HepG2 (cell line): Measurements from ENCODE around the gene TOM1L2. TPM values are rescaled to one million over a fixed set of nuclear protein-coding genes. Genes with fewer than 3 reads are reported as not detected.

Experiments used
- AGO1 ChIP-seq: fragments of 200-400 bp; formaldehyde crosslinking; IDR thresholded peaks from 2 replicates; pipeline ENCODE4 v1.6.1; 2017; ENCODE audit warnings: mild to moderate bottlenecking, low read depth, low read length, moderate library complexity; ENCODE audit not compliant: poor library complexity, severe bottlenecking
- CENPX ChIP-seq: sonication (generic); formaldehyde crosslinking; IDR thresholded peaks from 2 replicates; pipeline ENCODE4 v1.9.0; 2021; ENCODE audit warnings: mild to moderate bottlenecking, missing genetic modification reagents, moderate library complexity
- CHCHD3 ChIP-seq: sonication (generic); formaldehyde crosslinking; IDR thresholded peaks from 2 replicates; pipeline ENCODE4 v1.8.0; 2022; ENCODE audit warnings: mild to moderate bottlenecking, missing genetic modification reagents, moderate library complexity
- ESRRA ChIP-seq: sonication (generic); formaldehyde crosslinking; IDR thresholded peaks from 2 replicates; pipeline ENCODE4 v1.5.1; 2020; ENCODE audit warnings: mild to moderate bottlenecking, low read depth, missing genetic modification reagents
- FOXA3 ChIP-seq: IDR thresholded peaks from 2 replicates; pipeline ENCODE4 v1.6.1; 2016; ENCODE audit warnings: missing genetic modification reagents, missing compliant biosample characterization
- FOXK1 ChIP-seq: sonication (generic); formaldehyde crosslinking; IDR thresholded peaks from 2 replicates; pipeline ENCODE4 v1.4.0; 2020; ENCODE audit warnings: low read depth, missing genetic modification reagents, borderline replicate concordance
- FOXO1 ChIP-seq: sonication (generic); formaldehyde crosslinking; IDR thresholded peaks from 2 replicates; pipeline ENCODE4 v1.4.0; 2020; ENCODE audit warnings: missing genetic modification reagents
- KDM5A ChIP-seq: fragments of 200-600 bp; sonication (generic); IDR thresholded peaks from 2 replicates; pipeline ENCODE4 v1.7.0; 2018; ENCODE audit warnings: antibody characterized with exemption, mild to moderate bottlenecking, low read length, borderline replicate concordance
- KDM5B ChIP-seq: sonication (generic); formaldehyde crosslinking; IDR thresholded peaks from 2 replicates; pipeline ENCODE4 v1.4.0; 2020; ENCODE audit warnings: missing genetic modification reagents, mild to moderate bottlenecking, borderline replicate concordance
- KLF13 ChIP-seq: sonication (generic); formaldehyde crosslinking; IDR thresholded peaks from 2 replicates; pipeline ENCODE4 v1.4.0; 2020; ENCODE audit warnings: mild to moderate bottlenecking, missing genetic modification reagents
- MED8 ChIP-seq: sonication (generic); formaldehyde crosslinking; IDR thresholded peaks from 2 replicates; pipeline ENCODE4 v1.8.1; 2023; ENCODE audit warnings: mild to moderate bottlenecking, missing genetic modification reagents; ENCODE audit not compliant: insufficient replicate concordance
- NAIF1 ChIP-seq: sonication (generic); formaldehyde crosslinking; IDR thresholded peaks from 2 replicates; pipeline ENCODE4 v1.5.0; 2020; ENCODE audit warnings: mild to moderate bottlenecking, missing genetic modification reagents, borderline replicate concordance
- RFXANK ChIP-seq: IDR thresholded peaks from 2 replicates; pipeline ENCODE4 v1.6.1; 2016
- SAP130 ChIP-seq: IDR thresholded peaks from 2 replicates; pipeline ENCODE4 v1.6.1; 2016; ENCODE audit warnings: low read depth
- SIN3A ChIP-seq: IDR thresholded peaks from 2 replicates; pipeline ENCODE4 v1.6.1; 2011; ENCODE audit warnings: low read depth, mild to moderate bottlenecking, control low read depth, low read length, borderline replicate concordance
- SYNCRIP ChIP-seq: fragments of 200-400 bp; formaldehyde crosslinking; IDR thresholded peaks from 2 replicates; pipeline ENCODE4 v1.6.1; 2018; ENCODE audit warnings: mild to moderate bottlenecking, low read depth, low read length; ENCODE audit not compliant: insufficient read depth
- TEAD3 ChIP-seq: optimal IDR thresholded peaks from 2 replicates; pipeline ENCODE3; 2016; ENCODE audit warnings: borderline replicate concordance
- WIZ ChIP-seq: sonication (generic); formaldehyde crosslinking; IDR thresholded peaks from 2 replicates; pipeline ENCODE4 v1.5.1; 2020; ENCODE audit warnings: mild to moderate bottlenecking, missing genetic modification reagents
- ZFP36 ChIP-seq: fragments of 150-350 bp; IDR thresholded peaks from 2 replicates; pipeline ENCODE4 v1.6.1; 2018; ENCODE audit warnings: borderline replicate concordance, low read length, low read depth; ENCODE audit not compliant: partially characterized antibody
- ZNF329 ChIP-seq: sonication (generic); formaldehyde crosslinking; IDR thresholded peaks from 2 replicates; pipeline ENCODE4 v1.9.0; 2021; ENCODE audit warnings: low read depth, mild to moderate bottlenecking, missing genetic modification reagents
- ZNF577 ChIP-seq: sonication (generic); formaldehyde crosslinking; IDR thresholded peaks from 2 replicates; pipeline ENCODE4 v1.4.0; 2020; ENCODE audit warnings: mild to moderate bottlenecking, low read depth, missing genetic modification reagents, borderline replicate concordance
- polyA plus RNA-seq, 8 experiments: library from polyadenylated mRNA; depleted of rRNA in 3 of 8; stranded (reverse) in 7 of 8; unstranded in 1 of 8; fragments of >200 nt; fragmentation: Illumina TruSeq in 4 of 8; extraction: Trizol in 4 of 8; gene quantifications; 2 replicates each; pipeline versions ENCODE4 v1.2.1 to v1.2.3, GENCODE V29; 2011 to 2016; ENCODE audit warnings: low read depth in 4 of 8, missing spikeins in 1 of 8, mixed read lengths in 1 of 8; ENCODE audit not compliant: insufficient read depth in 1 of 8
- total RNA-seq, 5 experiments: library from RNA; depleted of rRNA; stranded (reverse); fragments of >200 nt; fragmentation: Illumina TruSeq; extraction: Trizol; gene quantifications; 2 replicates each; pipeline ENCODE4 v1.2.3, GENCODE V29; 2016; ENCODE audit warnings: low read depth in 1 of 5
- TF ChIP-seq, protein P1 (sequence below), 2 experiments: sonication (generic) in 1 of 2; formaldehyde crosslinking in 1 of 2; IDR thresholded peaks; 2 replicates each; pipeline versions ENCODE4 v1.4.0 to v1.6.1; 2016 to 2020; ENCODE audit warnings: borderline replicate concordance in 1 of 2, low read depth in 1 of 2, mild to moderate bottlenecking in 1 of 2, missing genetic modification reagents in 1 of 2
- TF ChIP-seq, protein P2 (sequence below): sonication (generic); formaldehyde crosslinking; IDR thresholded peaks from 2 replicates; pipeline ENCODE4 v1.4.0; 2020; ENCODE audit warnings: missing genetic modification reagents, borderline replicate concordance
- TF ChIP-seq, protein P3 (sequence below): sonication (generic); formaldehyde crosslinking; IDR thresholded peaks from 2 replicates; pipeline ENCODE4 v1.4.0; 2020; ENCODE audit warnings: mild to moderate bottlenecking, missing genetic modification reagents

TOM1L2 gene
- total and polyA plus RNA-seq, 2 of the 13 experiments (the other 11 are each of a cell fraction or from before 2014, with no cell fraction given) = 4.7 to 7.4 TPM

DNA sequence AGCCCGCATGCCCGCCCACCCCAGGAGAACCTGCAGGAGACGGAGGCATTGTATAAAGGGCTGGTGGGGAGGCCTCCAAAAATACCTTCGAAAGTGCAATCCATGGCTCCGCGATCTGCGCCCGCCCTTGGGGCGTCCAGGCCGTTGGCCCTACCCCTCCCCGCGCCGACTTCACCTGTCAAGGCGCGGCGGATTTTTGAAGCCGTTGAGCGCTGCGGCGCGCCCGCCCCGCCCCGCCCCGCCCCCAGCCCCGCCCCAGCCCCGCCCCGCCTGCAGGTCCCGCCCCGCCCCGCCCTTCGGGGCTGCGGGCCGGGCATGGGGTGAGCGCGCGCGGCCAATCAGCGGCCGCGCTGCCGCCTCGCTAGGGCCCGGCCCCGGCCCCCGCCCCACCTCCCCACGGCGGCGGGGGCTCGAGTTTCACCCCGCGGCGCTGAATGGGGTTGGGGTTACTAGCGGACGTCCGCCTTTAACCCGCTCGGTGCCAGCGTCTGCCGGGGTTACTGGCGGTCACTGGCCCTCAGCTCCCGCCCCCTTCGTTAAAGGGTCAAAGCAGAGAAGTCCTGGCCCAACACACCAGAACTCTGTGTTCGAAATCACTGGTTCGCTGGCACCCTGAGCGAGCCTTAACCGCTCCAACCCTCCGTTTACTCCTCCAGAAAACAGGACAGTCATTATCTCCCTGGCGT lies 148.6 kb downstream of the TOM1L2 start (continued):
- TF ChIP-seq, protein P1, sequence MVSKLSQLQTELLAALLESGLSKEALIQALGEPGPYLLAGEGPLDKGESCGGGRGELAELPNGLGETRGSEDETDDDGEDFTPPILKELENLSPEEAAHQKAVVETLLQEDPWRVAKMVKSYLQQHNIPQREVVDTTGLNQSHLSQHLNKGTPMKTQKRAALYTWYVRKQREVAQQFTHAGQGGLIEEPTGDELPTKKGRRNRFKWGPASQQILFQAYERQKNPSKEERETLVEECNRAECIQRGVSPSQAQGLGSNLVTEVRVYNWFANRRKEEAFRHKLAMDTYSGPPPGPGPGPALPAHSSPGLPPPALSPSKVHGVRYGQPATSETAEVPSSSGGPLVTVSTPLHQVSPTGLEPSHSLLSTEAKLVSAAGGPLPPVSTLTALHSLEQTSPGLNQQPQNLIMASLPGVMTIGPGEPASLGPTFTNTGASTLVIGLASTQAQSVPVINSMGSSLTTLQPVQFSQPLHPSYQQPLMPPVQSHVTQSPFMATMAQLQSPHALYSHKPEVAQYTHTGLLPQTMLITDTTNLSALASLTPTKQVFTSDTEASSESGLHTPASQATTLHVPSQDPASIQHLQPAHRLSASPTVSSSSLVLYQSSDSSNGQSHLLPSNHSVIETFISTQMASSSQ (IDR thresholded peaks at IDR 0.05; ENCODE audit: low read depth) = no peak
- TF ChIP-seq, protein P1 (CRISPR knock-in tag; IDR thresholded peaks at IDR 0.05; ENCODE audit: borderline replicate concordance) = no peak; the same call in 1 of the 2 replicates
- TF ChIP-seq, protein P2, sequence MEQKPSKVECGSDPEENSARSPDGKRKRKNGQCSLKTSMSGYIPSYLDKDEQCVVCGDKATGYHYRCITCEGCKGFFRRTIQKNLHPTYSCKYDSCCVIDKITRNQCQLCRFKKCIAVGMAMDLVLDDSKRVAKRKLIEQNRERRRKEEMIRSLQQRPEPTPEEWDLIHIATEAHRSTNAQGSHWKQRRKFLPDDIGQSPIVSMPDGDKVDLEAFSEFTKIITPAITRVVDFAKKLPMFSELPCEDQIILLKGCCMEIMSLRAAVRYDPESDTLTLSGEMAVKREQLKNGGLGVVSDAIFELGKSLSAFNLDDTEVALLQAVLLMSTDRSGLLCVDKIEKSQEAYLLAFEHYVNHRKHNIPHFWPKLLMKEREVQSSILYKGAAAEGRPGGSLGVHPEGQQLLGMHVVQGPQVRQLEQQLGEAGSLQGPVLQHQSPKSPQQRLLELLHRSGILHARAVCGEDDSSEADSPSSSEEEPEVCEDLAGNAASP = peak; percentile 83; the same call in 1 of the 2 replicates
- TF ChIP-seq ESRRA (CRISPR knock-in tag) (no peak), RFXANK (CRISPR knock-in tag) (no peak), TEAD3 (no peak), AGO1 (no peak), ZNF329 (CRISPR knock-in tag) (no peak), FOXK1 (CRISPR knock-in tag) (peak; percentile 66; the same call in 1 of the 2 replicates), ZNF577 (CRISPR knock-in tag) (no peak), CHCHD3 (CRISPR knock-in tag) (no peak), FOXO1 (CRISPR knock-in tag) (0 out of 2 replicates have a peak, but pooled peaks have one; percentile 14), WIZ (CRISPR knock-in tag) (no peak), SIN3A (0 out of 2 replicates have a peak, but pooled peaks have one; percentile 57), ZFP36 (no peak), SAP130 (CRISPR knock-in tag) (peak; percentile 60), KLF13 (CRISPR knock-in tag) (no peak), KDM5A (no peak), NAIF1 (CRISPR knock-in tag) (no peak), MED8 (CRISPR knock-in tag) (peak; percentile 17), FOXA3 (CRISPR knock-in tag) (peak; percentile 23; the same call in 1 of the 2 replicates), SYNCRIP (no peak), CENPX (CRISPR knock-in tag) (no peak), KDM5B (CRISPR knock-in tag) (no peak)
- TF ChIP-seq, protein P3, sequence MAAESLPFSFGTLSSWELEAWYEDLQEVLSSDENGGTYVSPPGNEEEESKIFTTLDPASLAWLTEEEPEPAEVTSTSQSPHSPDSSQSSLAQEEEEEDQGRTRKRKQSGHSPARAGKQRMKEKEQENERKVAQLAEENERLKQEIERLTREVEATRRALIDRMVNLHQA (CRISPR knock-in tag) = no peak
